Measurements from ENCODE around the gene MRPS22. TPM values are rescaled to one million over a fixed set of nuclear protein-coding genes. Genes with fewer than 3 reads are reported as not detected.

Gene MRPS22
- total and polyA plus RNA-seq, 2 donors (not counting 3 experiments of a cell fraction or from before 2014, with no cell fraction given): 33.8 to 45.6 TPM

DNA sequence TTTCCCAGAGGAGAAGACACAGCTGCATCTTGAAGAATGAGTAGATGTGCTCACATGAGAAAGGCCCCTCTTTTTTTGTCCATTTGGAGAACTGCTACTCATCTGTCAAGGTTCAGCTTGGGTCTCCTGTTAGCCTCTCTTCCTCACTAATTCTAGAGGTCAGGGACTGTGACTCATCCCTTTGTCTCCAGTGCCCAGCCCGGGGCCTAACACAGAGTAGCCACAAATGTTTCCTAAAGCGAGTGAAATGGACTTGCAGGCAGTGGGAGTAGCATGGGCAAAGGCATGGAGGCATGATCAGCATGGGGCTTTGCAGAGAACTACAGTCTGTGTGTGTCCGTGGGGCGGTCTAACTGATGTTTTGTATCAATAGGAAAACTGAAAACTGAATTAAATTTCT, 33.9 kb upstream of the MRPS22 start:
- Histone ChIP-seq H3K27me3 (ENCODE audit: control insufficient read depth in 2 of 2, insufficient read depth in 2 of 2, low read length in 2 of 2) (no peaks in the 10 kb centered on the region), H4K20me1 (replicated peaks; ENCODE audit: control insufficient read depth, extremely low read depth, insufficient read depth, low read length) (no peaks in the 10 kb centered on the region), H3K9me3 (replicated peaks; ENCODE audit: control insufficient read depth, insufficient read depth, low read length) (no peaks in the 10 kb centered on the region), H3K4me1 (ENCODE audit: control insufficient read depth, extremely low read depth, insufficient read depth, low read length) (no peaks in the 10 kb centered on the region), H2AFZ (ENCODE audit: low read depth, low read length) (no peak overlapping the region), H3K36me3 (ENCODE audit: control insufficient read depth in 2 of 2, extremely low read depth in 1 of 2, insufficient read depth in 2 of 2, low read length in 2 of 2) (no peaks in the 10 kb centered on the region), H3K9me1 (replicated peaks; ENCODE audit: control insufficient read depth, extremely low read depth, insufficient read depth, low read length) (no peaks in the 10 kb centered on the region), H3K4me2 (ENCODE audit: insufficient read depth, low read length) (no peak overlapping the region), H3K4me3 (replicated peaks in 1 of 3; ENCODE audit: insufficient read depth in 1 of 3, low read depth in 1 of 3, low read length in 3 of 3) (no peak overlapping the region), H3K9ac (replicated peaks; ENCODE audit: extremely low read depth, insufficient read depth, low read length) (no peak overlapping the region), H3K79me2 (ENCODE audit: control insufficient read depth, insufficient read depth, low read length) (no peaks in the 10 kb centered on the region), H3K27ac (ENCODE audit: insufficient read depth, low read depth, low read length) (no peak overlapping the region)
- ChIA-PET POLR2A (no interaction called here), CTCF (no interaction called here)
- BruUV-seq (replicated peaks): no TSS peak
- intact Hi-C loops (cut with micrococcal nuclease): no loop called here
- dilution Hi-C loops (cut with MboI; ENCODE audit: extremely low pct_ligation_motif_present, low sequenced_read_pairs): no loop called here
- TF ChIP-seq POLR2A (IDR thresholded peaks at IDR 0.05; ENCODE audit: low read depth, low read length) (no peak), GATA2 (IDR thresholded peaks at IDR 0.05; ENCODE audit: insufficient read depth, insufficient read length, low read depth, low read length) (no peak), EZH2 (IDR thresholded peaks at IDR 0.05; ENCODE audit: borderline replicate concordance, low read depth, low read length, severe bottlenecking) (no peak), MYC (IDR thresholded peaks at IDR 0.05; ENCODE audit: low read depth, low read length) (no peak), FOS (IDR thresholded peaks at IDR 0.05; ENCODE audit: borderline replicate concordance, insufficient read depth, low read length) (no peak)
- DNase-seq (ENCODE audit: low read depth, low spot score) (no peak), FAIRE-seq (no peak)

DNA sequence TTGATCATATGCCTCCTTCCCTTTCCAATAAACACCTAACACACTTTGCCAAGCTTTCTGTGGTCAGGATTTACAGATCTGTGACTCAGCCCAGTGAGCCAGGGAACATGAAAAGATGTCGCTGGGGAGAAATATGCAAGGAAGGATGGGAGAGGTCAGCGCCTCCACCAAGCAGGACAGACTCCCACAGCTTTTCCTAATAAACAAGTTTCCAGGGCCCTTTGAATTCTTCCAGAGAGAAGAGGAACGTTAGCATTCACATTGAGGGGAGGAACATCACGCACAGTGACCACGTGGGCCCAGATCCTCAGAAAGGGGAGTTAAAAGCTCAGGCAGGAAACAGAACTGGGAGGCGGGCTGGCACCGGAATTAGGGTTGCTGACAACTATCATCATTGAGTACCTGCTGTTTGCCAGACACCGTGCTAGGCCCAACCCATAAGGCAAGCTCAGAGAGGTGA, 33.3 kb upstream of the MRPS22 start:
- H3K79me2 ChIP-seq (ENCODE audit: control insufficient read depth, insufficient read depth, low read length): no peaks in the 10 kb centered on the region
- H2AFZ ChIP-seq (ENCODE audit: low read depth, low read length): no peak overlapping the region
- TF ChIP-seq POLR2AphosphoS5 (IDR thresholded peaks at IDR 0.05; ENCODE audit: insufficient read depth, low read depth, low read length) (no peak), FOS (IDR thresholded peaks at IDR 0.05; ENCODE audit: borderline replicate concordance, insufficient read depth, low read length) (no peak), MYC (IDR thresholded peaks at IDR 0.05; ENCODE audit: low read depth, low read length) (no peak), MAX (IDR thresholded peaks at IDR 0.05; ENCODE audit: insufficient read depth, insufficient read length) (no peak), GATA2 (IDR thresholded peaks at IDR 0.05; ENCODE audit: insufficient read depth, insufficient read length, low read depth, low read length) (no peak), EZH2 (IDR thresholded peaks at IDR 0.05; ENCODE audit: borderline replicate concordance, low read depth, low read length, severe bottlenecking) (no peak), POLR2A (IDR thresholded peaks at IDR 0.05; ENCODE audit: low read depth, low read length) (no peak), JUN (IDR thresholded peaks at IDR 0.05; ENCODE audit: borderline replicate concordance, insufficient read depth, insufficient read length, low read depth) (no peak)
- TF ChIP-seq, protein P1, sequence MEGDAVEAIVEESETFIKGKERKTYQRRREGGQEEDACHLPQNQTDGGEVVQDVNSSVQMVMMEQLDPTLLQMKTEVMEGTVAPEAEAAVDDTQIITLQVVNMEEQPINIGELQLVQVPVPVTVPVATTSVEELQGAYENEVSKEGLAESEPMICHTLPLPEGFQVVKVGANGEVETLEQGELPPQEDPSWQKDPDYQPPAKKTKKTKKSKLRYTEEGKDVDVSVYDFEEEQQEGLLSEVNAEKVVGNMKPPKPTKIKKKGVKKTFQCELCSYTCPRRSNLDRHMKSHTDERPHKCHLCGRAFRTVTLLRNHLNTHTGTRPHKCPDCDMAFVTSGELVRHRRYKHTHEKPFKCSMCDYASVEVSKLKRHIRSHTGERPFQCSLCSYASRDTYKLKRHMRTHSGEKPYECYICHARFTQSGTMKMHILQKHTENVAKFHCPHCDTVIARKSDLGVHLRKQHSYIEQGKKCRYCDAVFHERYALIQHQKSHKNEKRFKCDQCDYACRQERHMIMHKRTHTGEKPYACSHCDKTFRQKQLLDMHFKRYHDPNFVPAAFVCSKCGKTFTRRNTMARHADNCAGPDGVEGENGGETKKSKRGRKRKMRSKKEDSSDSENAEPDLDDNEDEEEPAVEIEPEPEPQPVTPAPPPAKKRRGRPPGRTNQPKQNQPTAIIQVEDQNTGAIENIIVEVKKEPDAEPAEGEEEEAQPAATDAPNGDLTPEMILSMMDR (IDR thresholded peaks at IDR 0.05; ENCODE audit: extremely low read depth in 1 of 2, insufficient read depth in 1 of 2, low read depth in 1 of 2, low read length in 2 of 2): no peak
- no peaks in the 10 kb centered on the region for H3K27me3 ChIP-seq (ENCODE audit: control insufficient read depth in 2 of 2, insufficient read depth in 2 of 2, low read length in 2 of 2)
- intact Hi-C loops (cut with micrococcal nuclease) (no loop called here), dilution Hi-C loops (cut with MboI; ENCODE audit: extremely low pct_ligation_motif_present, low sequenced_read_pairs) (no loop called here)
- no peaks in the 10 kb centered on the region for H3K4me1 ChIP-seq (ENCODE audit: control insufficient read depth, extremely low read depth, insufficient read depth, low read length)
- no peaks in the 10 kb centered on the region for H3K9me3 ChIP-seq (replicated peaks; ENCODE audit: control insufficient read depth, insufficient read depth, low read length)
- H3K36me3 ChIP-seq (ENCODE audit: control insufficient read depth in 2 of 2, extremely low read depth in 1 of 2, insufficient read depth in 2 of 2, low read length in 2 of 2): no peaks in the 10 kb centered on the region
- CTCF ChIA-PET: interaction anchor here (0.9 kb wide), 1 partner anchor 8 kb away, joined by 3 read pairs; no protein-coding TSS in a partner anchor
- no peaks in the 10 kb centered on the region for H3K9me1 ChIP-seq (replicated peaks; ENCODE audit: control insufficient read depth, extremely low read depth, insufficient read depth, low read length)
- H3K4me3 ChIP-seq (replicated peaks in 1 of 3; ENCODE audit: insufficient read depth in 1 of 3, low read depth in 1 of 3, low read length in 3 of 3): no peak overlapping the region
- FAIRE-seq (no peak), DNase-seq (ENCODE audit: low read depth, low spot score) (no peak)
- no TSS peak for BruUV-seq (replicated peaks)
- no peak overlapping the region for H3K9ac ChIP-seq (replicated peaks; ENCODE audit: extremely low read depth, insufficient read depth, low read length)
- no peaks in the 10 kb centered on the region for H4K20me1 ChIP-seq (replicated peaks; ENCODE audit: control insufficient read depth, extremely low read depth, insufficient read depth, low read length)
- no peak overlapping the region for H3K27ac ChIP-seq (ENCODE audit: insufficient read depth, low read depth, low read length)
- POLR2A ChIA-PET: no interaction called here
- no peak overlapping the region for H3K4me2 ChIP-seq (ENCODE audit: insufficient read depth, low read length)

All from endothelial cell of umbilical vein (primary cell).